H1 (cell line): ENCODE data around the gene OVCA2. TPM values are rescaled to one million over a fixed set of nuclear protein-coding genes. Genes with fewer than 3 reads are reported as not detected.

ENCODE experiments used
- CTCF ChIA-PET: fragments of 300-600 bp; sonication (Branson Sonifier 250); formaldehyde crosslinking; loops from one replicate; lab custom pipeline; 2021; ENCODE audit not compliant: partially characterized antibody; lab: Charles Lee
- POLR2A ChIA-PET: fragments of 300-600 bp; sonication (Branson Sonifier 250); formaldehyde crosslinking; loops from one replicate; lab custom pipeline; 2021; ENCODE audit warnings: inconsistent platforms; ENCODE audit not compliant: partially characterized antibody; lab: Charles Lee
- DNase-seq, 2 experiments: peaks; one replicate each; pipeline versions ENCODE4 v3.0.0 to v3.0.0-alpha.2; 2010 to 2022; ENCODE audit warnings: low spot score in 2 of 2, low read depth in 1 of 2, mixed read lengths in 1 of 2
- FAIRE-seq: peaks from 2 replicates; lab custom pipeline; 2011; peaks lifted over from hg19 to GRCh38; lab: Jason Lieb, UNC
- H2AFZ ChIP-seq: 2 replicates; pipeline ENCODE4 v1.8.1; 2012; ENCODE audit warnings: low read length, inconsistent platforms
- H2AK5ac ChIP-seq: 2 replicates; pipeline ENCODE4 v1.6.1; 2013; ENCODE audit warnings: low read depth, low read length
- H2BK120ac ChIP-seq: replicated peaks from 2 replicates; pipeline ENCODE3; 2013; ENCODE audit warnings: low read depth, low read length, inconsistent platforms
- H2BK12ac ChIP-seq: 2 replicates; pipeline ENCODE4 v1.6.1; 2013; ENCODE audit warnings: low read depth, low read length
- H2BK15ac ChIP-seq: 2 replicates; pipeline ENCODE4 v1.6.1; 2013; ENCODE audit warnings: low read length
- H2BK20ac ChIP-seq: 2 replicates; pipeline ENCODE4 v1.6.1; 2013; ENCODE audit warnings: low read length
- H2BK5ac ChIP-seq: 2 replicates; pipeline ENCODE4 v1.6.1; 2013; ENCODE audit warnings: low read depth, low read length
- H3K14ac ChIP-seq: 2 replicates; pipeline ENCODE4 v1.6.1; 2013; ENCODE audit warnings: inconsistent platforms; ENCODE audit not compliant: insufficient read length
- H3K18ac ChIP-seq: 2 replicates; pipeline ENCODE4 v1.6.1; 2013; ENCODE audit warnings: low read length; ENCODE audit errors: extremely low read depth
- H3K23ac ChIP-seq: 2 replicates; pipeline ENCODE4 v1.6.1; 2013; ENCODE audit warnings: inconsistent platforms; ENCODE audit not compliant: insufficient read length
- H3K23me2 ChIP-seq: 2 replicates; pipeline ENCODE4 v1.6.1; 2013; ENCODE audit warnings: low read depth, low read length
- H3K27ac ChIP-seq: 2 replicates; pipeline ENCODE4 v1.6.1; 2011; ENCODE audit warnings: low read depth, low read length, inconsistent platforms
- H3K27me3 ChIP-seq, 4 experiments: replicated peaks in 1 of 4; 1 replicate in 1 of 4; 2 replicates in 3 of 4; pipeline versions ENCODE4 v1.6.1 to v1.8.1; 2011 to 2013; ENCODE audit warnings: low read length in 3 of 4, mild to moderate bottlenecking in 3 of 4, inconsistent platforms in 2 of 4, mixed read lengths in 2 of 4, moderate library complexity in 1 of 4; ENCODE audit not compliant: control insufficient read depth in 3 of 4, insufficient read depth in 3 of 4; ENCODE audit errors: extremely low read depth in 1 of 4
- H3K36me3 ChIP-seq, 4 experiments: 2 replicates each; pipeline versions ENCODE4 v1.6.1 to v1.8.1; 2011 to 2013; ENCODE audit warnings: mild to moderate bottlenecking in 4 of 4, low read length in 3 of 4, moderate library complexity in 2 of 4, control low read depth in 1 of 4, inconsistent platforms in 1 of 4; ENCODE audit not compliant: insufficient read depth in 4 of 4, control insufficient read depth in 2 of 4
- H3K4ac ChIP-seq: replicated peaks from 2 replicates; pipeline ENCODE3; 2013; ENCODE audit warnings: low read length, low read depth, mixed read lengths, inconsistent platforms; ENCODE audit not compliant: insufficient read length
- H3K4me1 ChIP-seq, 4 experiments: replicated peaks in 1 of 4; 1 replicate in 1 of 4; 2 replicates in 3 of 4; pipeline versions ENCODE4 v1.6.1 to v1.8.1; 2011 to 2013; ENCODE audit warnings: low read length in 3 of 4, inconsistent platforms in 2 of 4, mixed read lengths in 1 of 4; ENCODE audit not compliant: insufficient read depth in 4 of 4, control insufficient read depth in 3 of 4
- H3K4me2 ChIP-seq, 2 experiments: 2 replicates each; pipeline versions ENCODE4 v1.6.1 to v1.8.1; 2011 to 2013; ENCODE audit warnings: low read depth in 2 of 2, low read length in 2 of 2, control low read depth in 1 of 2, inconsistent platforms in 1 of 2, mild to moderate bottlenecking in 1 of 2; ENCODE audit not compliant: insufficient read depth in 1 of 2
- H3K4me3 ChIP-seq, 4 experiments: fragments of 200-600, 300-600 bp in 1 of 4; sonication (generic), shearing (Covaris generic), sonication (Bioruptor Twin) in 1 of 4; 2 replicates each; pipeline versions ENCODE4 v1.5.1 to v1.8.1; 2011 to 2016; ENCODE audit warnings: low read length in 4 of 4, low read depth in 3 of 4, control low read depth in 2 of 4, inconsistent platforms in 2 of 4, mild to moderate bottlenecking in 2 of 4, mixed read lengths in 1 of 4, moderate library complexity in 1 of 4; ENCODE audit not compliant: insufficient read depth in 2 of 4; ENCODE audit errors: extremely low read depth in 1 of 4
- H3K56ac ChIP-seq: replicated peaks from 2 replicates; pipeline ENCODE3; 2013; ENCODE audit warnings: low read depth, mild to moderate bottlenecking, mixed read lengths, low read length, inconsistent platforms; ENCODE audit not compliant: insufficient read length
- H3K79me1 ChIP-seq: 2 replicates; pipeline ENCODE4 v1.6.1; 2013; ENCODE audit warnings: low read depth, low read length, control low read depth
- H3K79me2 ChIP-seq, 2 experiments: 2 replicates each; pipeline versions ENCODE4 v1.6.1 to v1.8.1; 2012 to 2013; ENCODE audit warnings: low read length in 2 of 2, mild to moderate bottlenecking in 2 of 2, inconsistent platforms in 1 of 2; ENCODE audit not compliant: insufficient read depth in 2 of 2, control insufficient read depth in 1 of 2
- H3K9ac ChIP-seq, 4 experiments: replicated peaks in 1 of 4; 1 replicate in 1 of 4; 2 replicates in 3 of 4; pipeline versions ENCODE4 v1.6.1 to v1.8.1; 2011 to 2013; ENCODE audit warnings: low read depth in 3 of 4, low read length in 3 of 4, control low read depth in 2 of 4, mild to moderate bottlenecking in 2 of 4, moderate library complexity in 2 of 4, inconsistent platforms in 1 of 4; ENCODE audit errors: extremely low read depth in 1 of 4
- H3K9me3 ChIP-seq, 2 experiments: 2 replicates each; pipeline versions ENCODE4 v1.6.1 to v1.8.1; 2012 to 2013; ENCODE audit warnings: mild to moderate bottlenecking in 2 of 2, moderate library complexity in 2 of 2, control low read depth in 1 of 2, inconsistent platforms in 1 of 2, low read depth in 1 of 2, low read length in 1 of 2, mixed read lengths in 1 of 2; ENCODE audit not compliant: insufficient read depth in 2 of 2
- H4K20me1 ChIP-seq, 2 experiments: replicated peaks in 1 of 2; 2 replicates each; pipeline versions ENCODE3 to v1.8.1; 2011 to 2013; ENCODE audit warnings: inconsistent platforms in 2 of 2, low read length in 2 of 2, mild to moderate bottlenecking in 1 of 2; ENCODE audit not compliant: insufficient read depth in 2 of 2, control insufficient read depth in 1 of 2
- H4K5ac ChIP-seq: 2 replicates; pipeline ENCODE4 v1.6.1; 2013; ENCODE audit warnings: low read length, low read depth, mixed read lengths, inconsistent platforms; ENCODE audit not compliant: insufficient read length
- H4K8ac ChIP-seq: 2 replicates; pipeline ENCODE4 v1.8.0; 2013; ENCODE audit warnings: mild to moderate bottlenecking, moderate library complexity, low read length, inconsistent platforms; ENCODE audit not compliant: insufficient read depth; ENCODE audit errors: extremely low read depth
- H4K91ac ChIP-seq: replicated peaks from 2 replicates; pipeline ENCODE3; 2013; ENCODE audit warnings: low read length, mixed read lengths, inconsistent platforms; ENCODE audit not compliant: insufficient read length
- FOSL1 ChIP-seq: IDR thresholded peaks from 2 replicates; pipeline ENCODE4 v1.6.1; 2011; ENCODE audit warnings: mild to moderate bottlenecking, low read depth, low read length, moderate library complexity; ENCODE audit not compliant: insufficient read depth
- JUND ChIP-seq: IDR thresholded peaks from 2 replicates; pipeline ENCODE4 v1.6.1; 2011; ENCODE audit warnings: mild to moderate bottlenecking, improper control_type of control experiment, low read length
- KDM4A ChIP-seq: IDR thresholded peaks from one replicate; pipeline ENCODE4 v1.7.1; 2012; ENCODE audit warnings: low read depth, mild to moderate bottlenecking, moderate library complexity, low read length, inconsistent platforms; ENCODE audit not compliant: severe bottlenecking
- RBBP5 ChIP-seq: IDR thresholded peaks from 2 replicates; pipeline ENCODE4 v1.7.1; 2012; ENCODE audit warnings: low read depth, mild to moderate bottlenecking, inconsistent platforms, low read length, moderate library complexity, borderline replicate concordance
- RXRA ChIP-seq: IDR thresholded peaks from 2 replicates; pipeline ENCODE4 v1.6.1; 2011; ENCODE audit warnings: low read depth, mild to moderate bottlenecking, low read length, moderate library complexity; ENCODE audit not compliant: insufficient read depth
- WGBS, 2 experiments: shearing (Covaris generic) in 1 of 2; methylation state at CpG; one replicate each; pipeline versions ENCODE4 v1.1.6 to v1.1.7; 2013 to 2015; ENCODE audit warnings: low lambda C conversion rate in 2 of 2, mixed read lengths in 2 of 2, inconsistent platforms in 1 of 2, low coverage in 1 of 2, missing lambda C conversion rate in 1 of 2; ENCODE audit not compliant: insufficient replicate concordance in 2 of 2, insufficient coverage in 1 of 2, insufficient read length in 1 of 2; ENCODE audit errors: extremely low coverage in 1 of 2, missing lambda C conversion rate in 1 of 2; 5-methylcytosine and 5-hydroxymethylcytosine counted together
- polyA plus RNA-seq, 7 experiments: library from polyadenylated mRNA; depleted of rRNA in 3 of 7; stranded (reverse) in 5 of 7; unstranded in 2 of 7; fragments of >200 nt in 5 of 7; fragments of 200-250 nt in 2 of 7; gene quantifications; 1 replicate in 5 of 7; 2 replicates in 1 of 7; 4 replicates in 1 of 7; pipeline versions ENCODE4 v1.2.1 to v1.2.3, GENCODE V29; 2011 to 2013; ENCODE audit warnings: missing spikeins in 2 of 7, mixed read lengths in 2 of 7
- total RNA-seq: library from RNA; stranded (reverse); fragmentation: NEBNext Ultra II Directional; extraction: Animal tissue kit (Norgen Biotek cat#: 25700); gene quantifications from 2 replicates; pipeline ENCODE4 v1.2.1, GENCODE V29; 2021

The OVCA2 gene
- total and polyA plus RNA-seq, 2 of the 8 experiments (the other 6 are each of a cell fraction or from before 2014, with no cell fraction given), result 15.3 to 37.0 TPM

GRCh38 chr17:2054262-2054511 lies 12.4 kb downstream of the OVCA2 start:
- TF ChIP-seq RXRA, result no peak
- no peak for TF ChIP-seq KDM4A
- TF ChIP-seq FOSL1, result no peak
- no peak for TF ChIP-seq RBBP5
- no peak for TF ChIP-seq JUND
- Histone ChIP-seq H2AK5ac (no peak overlapping the region), H3K9me3 (peaks cover 0 to 7% of the 10 kb centered on the region in 2 experiments; a peak in 1 of 4 replicates), H3K4me3 (peak overlapping the region in 3 of 4 experiments; percentile 38 to 58 (median 47); a peak in 5 of 8 replicates), H3K14ac (no peak overlapping the region), H3K23me2 (peaks cover 11% of the 10 kb centered on the region; the same call in 1 of the 2 replicates), H2BK20ac (no peak overlapping the region), H4K5ac (no peak overlapping the region), H3K23ac (no peak overlapping the region), H4K20me1 (peaks cover 17 to 24% of the 10 kb centered on the region in 2 experiments), H3K27ac (no peak overlapping the region), H2BK15ac (no peak overlapping the region), H2BK120ac (no peak overlapping the region), H3K79me2 (no peaks in the 10 kb centered on the region), H3K56ac (no peak overlapping the region), H3K36me3 (peaks cover 0 to 19% (median 0%) of the 10 kb centered on the region in 4 experiments; a peak in 1 of 8 replicates), H3K4me1 (peaks cover 0 to 23% (median 11%) of the 10 kb centered on the region in 4 experiments; a peak in 5 of 7 replicates), H3K18ac (no peak overlapping the region; the same call in 1 of the 2 replicates), H2BK12ac (no peak overlapping the region), H4K8ac (no peak overlapping the region), H3K27me3 (peaks cover 83 to 93% (median 92%) of the 10 kb centered on the region in 4 experiments), H4K91ac (no peak overlapping the region), H2AFZ (no peak overlapping the region), H3K9ac (no peak overlapping the region), H3K4me2 (peak overlapping the region; percentile 57 to 70), H3K4ac (no peak overlapping the region), H3K79me1 (no peaks in the 10 kb centered on the region), H2BK5ac (no peak overlapping the region)
- ChIA-PET POLR2A (interaction anchor here (0.8 to 1.5 kb wide), 2 partner anchors 10 to 295 kb away, joined by 3 to 4 read pairs; no protein-coding TSS in a partner anchor), CTCF (interaction anchor here (0.6 to 9.3 kb wide), 38 partner anchors 8 to 302 kb away, joined by 3 to 122 read pairs (median 4); no protein-coding TSS in a partner anchor)
- DNase-seq, result no peak
- no peak for FAIRE-seq
- 25% methylated on average over 12 of the region's 16 CpGs; no CpG with 5 or more reads in 1 of the 2 experiments for WGBS, 2 experiments
